Kidney (tissue), 14 donors: ENCODE measurements around the gene CTR9. TPM values are rescaled to one million over a fixed set of nuclear protein-coding genes. Genes with fewer than 3 reads are reported as not detected.

Experiments used
- DNase-seq, 5 donors: peaks; one replicate each; pipeline ENCODE4 v3.0.0-alpha.2; 2013 to 2020
- FAIRE-seq: peaks from 2 replicates; lab custom pipeline; 2012; peaks lifted over from hg19 to GRCh38; lab: Jason Lieb, UNC
- H3K27ac ChIP-seq, 2 donors: one replicate each; pipeline ENCODE4 v1.7.0; 2013; ENCODE audit warnings: low read depth in 2 of 2, low read length in 2 of 2, inconsistent platforms in 1 of 2
- H3K27me3 ChIP-seq: one replicate; pipeline ENCODE4 v1.7.1; 2013; ENCODE audit warnings: low read length, inconsistent platforms; ENCODE audit not compliant: control insufficient read depth, insufficient read depth
- H3K36me3 ChIP-seq, 3 donors: one replicate each; pipeline versions ENCODE4 v1.7.0 to v1.7.1; 2013; ENCODE audit warnings: low read length in 3 of 3, control low read depth in 1 of 3, inconsistent platforms in 1 of 3; ENCODE audit not compliant: insufficient read depth in 3 of 3, control insufficient read depth in 2 of 3
- H3K4me1 ChIP-seq, 3 donors: one replicate each; pipeline versions ENCODE4 v1.7.0 to v1.7.1; 2013; ENCODE audit warnings: low read length in 3 of 3, inconsistent platforms in 1 of 3, low read depth in 1 of 3; ENCODE audit not compliant: control insufficient read depth in 2 of 3, insufficient read depth in 2 of 3
- H3K4me3 ChIP-seq, 3 donors: one replicate each; pipeline versions ENCODE4 v1.7.0 to v1.8.1; 2013; ENCODE audit warnings: low read length in 3 of 3, control low read depth in 1 of 3, inconsistent platforms in 1 of 3
- H3K9ac ChIP-seq, 3 donors: one replicate each; pipeline versions ENCODE4 v1.7.0 to v1.7.1; 2013; ENCODE audit warnings: low read length in 3 of 3, control low read depth in 1 of 3, inconsistent platforms in 1 of 3
- H3K9me3 ChIP-seq, 3 donors: one replicate each; pipeline versions ENCODE4 v1.7.0 to v1.7.1; 2013; ENCODE audit warnings: low read length in 3 of 3, control low read depth in 1 of 3, inconsistent platforms in 1 of 3; ENCODE audit not compliant: control insufficient read depth in 2 of 3, insufficient read depth in 1 of 3
- intact Hi-C: fragments of 100-400 bp; cut with DNase I; formaldehyde crosslinking; loops from one replicate; pipeline ENCODE4 v1.11.1; 2022
- polyA plus RNA-seq: library from polyadenylated mRNA; stranded (reverse); fragments of 350-450 nt; fragmentation: Illumina TruSeq; extraction: RNeasy Lipid Tissue Mini Kit (QIAGEN cat#74804); gene quantifications from one replicate; pipeline ENCODE4 v1.2.3, GENCODE V29; 2014; ENCODE audit warnings: low read depth, low replicate concordance; ENCODE audit not compliant: insufficient read depth
- total RNA-seq: library from RNA; stranded (reverse); fragmentation: NEBNext Ultra II Directional; extraction: Animal tissue kit (Norgen Biotek cat#: 25700); gene quantifications from one replicate; pipeline ENCODE4 v1.2.1, GENCODE V29; 2021
- TF ChIP-seq, protein P1 (sequence below): IDR thresholded peaks from 3 replicates; pipeline ENCODE4 v1.5.1; 2012; ENCODE audit warnings: mild to moderate bottlenecking, moderate library complexity, borderline replicate concordance; ENCODE audit not compliant: insufficient read depth; ENCODE audit errors: extremely low read depth
- donor health status: control.
- donor health status: control.
- donor health status: control.
- donor health status: control.
- donor health status: control.
- donor health status: DM: yes; HTN: yes; CAD: no.
- donor health status: Normal renal cell carcinoma (clear cell type).

Gene CTR9
- total and polyA plus RNA-seq, 2 donors from 2014 or later: 16.7 to 33.3 TPM

DNA sequence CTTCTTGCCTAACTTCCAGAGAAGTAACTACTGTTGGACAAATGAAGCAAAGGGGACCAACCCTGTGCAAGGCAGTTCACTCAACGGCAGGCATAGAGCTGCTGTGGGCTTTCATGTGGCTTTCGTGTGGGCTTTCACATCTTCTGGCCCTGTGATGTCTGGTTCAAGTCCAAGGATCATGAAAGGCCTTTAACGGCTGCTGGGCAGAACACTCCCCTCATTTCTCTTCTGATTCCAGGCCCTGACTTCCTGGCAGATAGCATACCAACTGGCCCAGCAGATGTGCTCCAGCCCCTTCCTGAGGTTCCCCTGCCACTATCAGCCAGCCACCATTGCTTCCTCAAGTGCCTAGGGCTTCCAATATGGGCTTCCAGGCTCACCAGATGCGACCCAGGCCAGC lies 28.7 kb upstream of the CTR9 start:
- no peaks in the 10 kb centered on the region for H3K9me3 ChIP-seq
- H3K27ac ChIP-seq: no peak overlapping the region
- no peaks in the 10 kb centered on the region for H3K27me3 ChIP-seq
- H3K36me3 ChIP-seq: no peaks in the 10 kb centered on the region
- intact Hi-C loops: no loop called here
- DNase-seq (no peak), FAIRE-seq (no peak)
- H3K9ac ChIP-seq: no peak overlapping the region
- no peaks in the 10 kb centered on the region for H3K4me1 ChIP-seq
- H3K4me3 ChIP-seq: no peak overlapping the region
- TF ChIP-seq, protein P1, sequence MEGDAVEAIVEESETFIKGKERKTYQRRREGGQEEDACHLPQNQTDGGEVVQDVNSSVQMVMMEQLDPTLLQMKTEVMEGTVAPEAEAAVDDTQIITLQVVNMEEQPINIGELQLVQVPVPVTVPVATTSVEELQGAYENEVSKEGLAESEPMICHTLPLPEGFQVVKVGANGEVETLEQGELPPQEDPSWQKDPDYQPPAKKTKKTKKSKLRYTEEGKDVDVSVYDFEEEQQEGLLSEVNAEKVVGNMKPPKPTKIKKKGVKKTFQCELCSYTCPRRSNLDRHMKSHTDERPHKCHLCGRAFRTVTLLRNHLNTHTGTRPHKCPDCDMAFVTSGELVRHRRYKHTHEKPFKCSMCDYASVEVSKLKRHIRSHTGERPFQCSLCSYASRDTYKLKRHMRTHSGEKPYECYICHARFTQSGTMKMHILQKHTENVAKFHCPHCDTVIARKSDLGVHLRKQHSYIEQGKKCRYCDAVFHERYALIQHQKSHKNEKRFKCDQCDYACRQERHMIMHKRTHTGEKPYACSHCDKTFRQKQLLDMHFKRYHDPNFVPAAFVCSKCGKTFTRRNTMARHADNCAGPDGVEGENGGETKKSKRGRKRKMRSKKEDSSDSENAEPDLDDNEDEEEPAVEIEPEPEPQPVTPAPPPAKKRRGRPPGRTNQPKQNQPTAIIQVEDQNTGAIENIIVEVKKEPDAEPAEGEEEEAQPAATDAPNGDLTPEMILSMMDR: no peak

DNA sequence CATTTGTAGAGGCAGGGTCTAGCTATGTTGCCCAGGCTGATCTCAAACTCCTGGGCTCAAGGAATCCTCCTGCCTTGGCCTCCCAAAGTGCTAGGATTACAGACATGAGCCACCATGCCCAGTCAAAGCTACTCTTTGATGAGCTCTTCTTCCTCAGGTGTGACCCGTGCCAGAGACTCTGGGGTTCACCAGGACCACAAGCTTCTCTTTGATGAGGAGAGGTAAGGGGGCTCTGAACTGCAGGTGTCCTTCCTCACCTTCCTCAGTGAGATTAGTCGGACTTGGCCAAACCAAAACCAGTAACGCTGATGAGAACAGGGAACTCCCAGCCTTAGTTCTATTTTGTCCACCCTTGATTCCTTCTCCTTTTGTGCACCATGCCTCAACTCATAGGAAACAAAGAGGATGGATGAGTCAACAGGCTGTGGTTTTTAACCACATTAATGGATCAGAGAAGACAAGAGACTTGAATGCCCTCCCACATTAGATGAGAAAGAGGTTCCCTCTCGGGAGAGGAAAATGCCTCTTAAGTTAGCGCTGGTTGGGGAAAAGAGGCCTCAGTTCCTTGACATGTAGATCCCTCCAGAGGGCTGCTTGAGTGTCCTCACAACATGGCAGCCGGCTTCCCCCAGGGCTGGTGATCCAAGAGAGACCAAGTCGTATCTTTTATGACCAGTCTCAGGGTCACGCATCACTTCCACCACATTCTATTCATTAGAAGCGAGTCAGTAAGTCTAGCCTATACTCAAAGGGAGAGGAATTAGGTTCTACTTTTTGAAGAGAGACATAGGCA lies 25.7 kb upstream of the CTR9 start:
- no peak for FAIRE-seq
- intact Hi-C loops: no loop called here

DNA sequence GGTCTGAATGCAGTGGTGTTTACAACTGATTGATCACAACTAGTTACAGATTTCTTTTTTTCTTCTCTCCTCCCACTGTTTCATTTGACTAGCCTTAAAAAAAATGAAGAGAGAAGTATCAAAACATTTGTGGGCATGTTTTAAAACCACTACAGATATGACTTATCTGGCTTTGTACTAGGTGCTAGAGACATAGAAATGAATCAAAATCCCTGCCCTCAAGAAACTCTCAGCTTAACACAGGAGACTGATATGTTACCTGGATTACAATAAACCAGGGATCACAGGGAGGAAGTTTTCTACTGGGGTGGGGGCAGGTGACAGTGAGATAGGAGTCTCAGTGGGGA lies 25.2 kb upstream of the CTR9 start:
- Histone ChIP-seq H3K4me3 (no peak overlapping the region), H3K9me3 (no peaks in the 10 kb centered on the region), H3K4me1 (no peaks in the 10 kb centered on the region), H3K27me3 (no peaks in the 10 kb centered on the region), H3K36me3 (no peaks in the 10 kb centered on the region), H3K9ac (no peak overlapping the region), H3K27ac (no peak overlapping the region)
- intact Hi-C loops: no loop called here
- FAIRE-seq (no peak), DNase-seq (no peak)
- TF ChIP-seq, protein P1: no peak

More for the DNA sequence above, 25.7 kb upstream of the CTR9 start:
- Histone ChIP-seq H3K9ac (no peak overlapping the region), H3K4me3 (no peak overlapping the region), H3K27me3 (no peaks in the 10 kb centered on the region), H3K4me1 (no peaks in the 10 kb centered on the region), H3K9me3 (no peaks in the 10 kb centered on the region), H3K36me3 (no peaks in the 10 kb centered on the region), H3K27ac (no peak overlapping the region)
- no peak for DNase-seq
- TF ChIP-seq, protein P1: no peak
